ENCODE measurements around the gene THBD. TPM values are rescaled to one million over a fixed set of nuclear protein-coding genes. Genes with fewer than 3 reads are reported as not detected.

The THBD gene
- total RNA-seq, 1 donor from 2014 or later, result not detected

Other genes with a start within 250 kb of the THBD start
- not detected in 2 replicates for gene SSTR4, start 14.4 kb downstream of the THBD start, total RNA-seq
- 1.5 and 1.7 TPM in 2 replicates for gene CD93, start 36.7 kb upstream of the THBD start, total RNA-seq

Data from activated CD4-positive, alpha-beta T cell treated with anti-CD3 and anti-CD28 coated beads, Interleukin-2, amount 10 ng/mL, durations not matched to agents 24 days and 14 days (primary cell).